HG03354 (cell line): ENCODE measurements around the gene CXXC4.

Experiments used
- ATAC-seq: cut with Tn5 transposase; IDR thresholded peaks from one replicate; pipeline ENCODE4 v1.9.1; 2021; ENCODE audit warnings: mild to moderate bottlenecking; ENCODE audit not compliant: unreplicated experiment, poor library complexity, severe bottlenecking

CXXC4 gene

DNA sequence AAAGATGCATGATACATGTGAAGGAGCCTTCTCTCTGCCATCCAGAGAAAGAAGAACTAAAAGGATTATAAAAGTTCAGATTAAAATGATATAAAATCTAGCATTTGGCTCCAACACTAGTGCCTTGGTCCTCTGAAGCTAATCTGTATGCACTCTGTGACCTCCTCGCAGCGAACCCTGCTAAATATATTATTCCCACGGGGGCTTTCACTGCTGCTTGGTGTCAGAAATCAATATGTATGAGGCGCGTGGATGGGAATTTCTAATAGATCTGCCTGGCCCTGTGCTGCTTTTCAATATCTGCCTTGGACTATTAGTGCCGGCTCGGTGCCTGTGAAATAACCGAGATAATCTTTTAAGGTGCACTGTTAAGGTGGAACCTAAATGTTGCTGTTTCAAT lies 69.7 kb downstream of the CXXC4 start:
- no peak for ATAC-seq

DNA sequence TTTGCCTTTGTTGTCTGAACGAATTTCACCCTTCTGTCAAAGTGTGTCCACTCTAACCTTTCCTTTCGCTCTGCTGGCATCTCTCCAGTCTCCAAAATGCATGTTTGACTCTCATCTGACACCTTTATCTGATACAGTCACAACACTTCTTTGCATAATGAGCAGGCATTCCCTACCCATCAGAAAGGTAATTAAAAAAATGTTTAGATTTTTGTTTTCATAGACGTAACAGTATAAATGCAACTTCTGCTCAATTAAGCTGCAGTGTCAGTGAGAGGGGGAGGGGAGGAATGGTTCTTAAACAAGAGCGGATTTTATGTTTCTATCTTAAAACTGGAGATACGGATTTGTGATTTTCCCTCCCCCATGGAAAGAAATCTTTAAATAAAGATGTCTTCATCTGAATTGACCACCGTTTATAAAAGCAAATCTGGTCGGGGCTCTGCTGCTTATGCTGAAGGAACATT lies 70.2 kb downstream of the CXXC4 start:
- no peak for ATAC-seq

DNA sequence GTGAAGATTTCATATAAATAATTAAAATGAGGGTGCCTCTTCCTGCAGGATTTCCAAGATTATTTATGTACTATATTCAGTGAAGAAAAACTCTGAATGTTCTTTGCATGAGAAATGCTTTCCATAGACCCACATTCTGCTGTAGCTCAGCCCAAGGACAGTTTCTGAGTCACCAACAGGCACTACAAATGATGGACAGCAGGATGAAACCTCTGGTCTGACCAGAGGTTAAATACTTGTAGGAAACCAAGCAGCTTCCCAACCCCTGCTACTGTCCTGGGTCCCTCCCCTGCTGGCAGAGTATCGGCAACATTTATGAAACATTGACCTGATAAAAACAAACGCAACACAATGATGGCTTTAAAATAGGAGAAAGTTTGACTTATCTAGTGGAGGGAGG lies 73.1 kb downstream of the CXXC4 start:
- no peak for ATAC-seq

DNA sequence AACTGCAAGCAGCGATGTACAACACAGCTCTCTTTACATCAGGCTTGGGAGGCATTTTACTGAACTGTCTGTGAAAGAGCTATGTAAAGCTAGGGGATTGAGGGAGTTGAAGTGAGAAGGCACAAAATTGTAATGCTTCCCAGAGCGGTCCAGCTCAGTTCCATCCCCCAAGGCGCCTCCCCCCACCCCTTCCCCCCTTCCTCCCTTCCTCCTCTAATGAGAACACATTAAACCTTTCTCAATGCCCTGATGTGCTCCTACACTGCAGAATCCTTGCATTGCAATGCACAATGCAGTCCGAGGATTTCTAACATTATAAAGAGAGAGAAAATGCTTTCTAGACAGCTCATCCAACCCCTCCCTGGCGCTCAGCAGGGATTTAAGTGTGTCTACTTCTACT lies 73.9 kb downstream of the CXXC4 start:
- ATAC-seq, result no peak
